ENCODE data around the gene HLX. TPM values are rescaled to one million over a fixed set of nuclear protein-coding genes. Genes with fewer than 3 reads are reported as not detected.

The HLX gene
- total RNA-seq, 2 experiments from 2014 or later = 0.27 to 0.39 TPM

DNA sequence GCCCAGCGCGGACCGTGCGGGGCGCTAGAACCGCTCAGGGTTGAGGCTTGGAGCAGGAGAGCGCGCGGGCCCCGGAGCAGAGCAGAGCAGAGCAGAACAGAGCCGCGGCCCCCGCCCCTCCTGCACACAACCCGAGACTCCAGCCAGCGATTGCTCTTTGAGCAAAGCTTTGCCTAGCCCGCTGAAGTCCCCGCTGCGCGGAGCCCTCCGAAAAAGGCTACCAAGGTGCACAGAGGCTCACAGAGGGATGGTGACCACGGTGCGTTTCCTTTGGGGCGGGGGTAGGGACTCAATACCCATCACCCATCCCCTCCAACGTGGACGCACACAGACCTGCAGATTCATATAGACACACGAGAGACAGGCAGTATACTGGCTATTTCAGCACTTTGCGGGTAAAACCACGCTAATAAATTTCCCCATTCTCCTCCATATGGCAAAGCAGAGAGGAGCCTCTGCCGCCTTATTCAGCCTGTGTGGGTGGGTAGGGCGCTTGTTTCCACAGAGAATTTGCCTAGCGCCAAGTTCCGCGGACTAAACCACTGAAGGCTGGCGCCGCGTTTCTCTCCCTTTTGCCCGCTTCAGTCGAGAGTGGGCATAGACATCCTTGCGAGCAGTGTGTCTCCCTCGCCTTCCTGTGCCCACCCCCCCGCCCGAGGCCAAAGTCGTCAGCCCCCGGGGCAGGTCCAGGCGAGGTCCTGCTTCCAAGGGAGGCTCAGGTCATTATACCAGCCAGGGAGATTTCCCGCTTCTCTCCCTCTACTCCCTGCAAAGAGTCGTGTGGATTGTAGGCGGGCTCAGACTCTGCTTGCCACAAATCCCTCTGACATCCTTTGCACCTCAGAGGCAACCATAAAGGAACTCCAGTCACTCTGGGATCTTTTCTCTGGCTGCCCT is 8.5 kb downstream of the HLX start:
- H3K4me3 ChIP-seq (ENCODE audit: low read length) = no peak overlapping the region
- H3K27me3 Mint-ChIP-seq = peaks cover 93% of the 10 kb centered on the region
- peaks cover 61 to 73% of the 10 kb centered on the region in 2 experiments for H3K27me3 ChIP-seq (ENCODE audit: control insufficient read depth in 1 of 2, insufficient read depth in 2 of 2, low read length in 2 of 2)
- H3K36me3 ChIP-seq (ENCODE audit: insufficient read depth, low read length) = no peaks in the 10 kb centered on the region
- H3K9me3 ChIP-seq (ENCODE audit: control insufficient read depth in 1 of 2, insufficient read depth in 1 of 2, low read length in 2 of 2) = peaks cover 0 to 32% of the 10 kb centered on the region in 2 experiments
- intact Hi-C loops (cut with DNase I, micrococcal nuclease) = no loop called here
- no peaks in the 10 kb centered on the region for H3K4me1 ChIP-seq (ENCODE audit: insufficient read depth, low read length)
- H3K27ac Mint-ChIP-seq = no peak overlapping the region
- H3K4me3 Mint-ChIP-seq = no peak overlapping the region
- ChIA-PET POLR2A (no interaction called here), CTCF (no interaction called here)
- no peaks in the 10 kb centered on the region for H3K36me3 Mint-ChIP-seq (ENCODE audit: low read depth)
- TF ChIP-seq, protein P1, sequence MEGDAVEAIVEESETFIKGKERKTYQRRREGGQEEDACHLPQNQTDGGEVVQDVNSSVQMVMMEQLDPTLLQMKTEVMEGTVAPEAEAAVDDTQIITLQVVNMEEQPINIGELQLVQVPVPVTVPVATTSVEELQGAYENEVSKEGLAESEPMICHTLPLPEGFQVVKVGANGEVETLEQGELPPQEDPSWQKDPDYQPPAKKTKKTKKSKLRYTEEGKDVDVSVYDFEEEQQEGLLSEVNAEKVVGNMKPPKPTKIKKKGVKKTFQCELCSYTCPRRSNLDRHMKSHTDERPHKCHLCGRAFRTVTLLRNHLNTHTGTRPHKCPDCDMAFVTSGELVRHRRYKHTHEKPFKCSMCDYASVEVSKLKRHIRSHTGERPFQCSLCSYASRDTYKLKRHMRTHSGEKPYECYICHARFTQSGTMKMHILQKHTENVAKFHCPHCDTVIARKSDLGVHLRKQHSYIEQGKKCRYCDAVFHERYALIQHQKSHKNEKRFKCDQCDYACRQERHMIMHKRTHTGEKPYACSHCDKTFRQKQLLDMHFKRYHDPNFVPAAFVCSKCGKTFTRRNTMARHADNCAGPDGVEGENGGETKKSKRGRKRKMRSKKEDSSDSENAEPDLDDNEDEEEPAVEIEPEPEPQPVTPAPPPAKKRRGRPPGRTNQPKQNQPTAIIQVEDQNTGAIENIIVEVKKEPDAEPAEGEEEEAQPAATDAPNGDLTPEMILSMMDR (IDR thresholded peaks at IDR 0.05) = no peak
- H3K27ac ChIP-seq (ENCODE audit: low read depth in 1 of 2, low read length in 2 of 2) = no peak overlapping the region
- DNase-seq (no peak), ATAC-seq (ENCODE audit: poor library complexity) (no peak)
- no peaks in the 10 kb centered on the region for H3K4me1 Mint-ChIP-seq (ENCODE audit: low read depth)
- no peaks in the 10 kb centered on the region for H3K9me3 Mint-ChIP-seq

DNA sequence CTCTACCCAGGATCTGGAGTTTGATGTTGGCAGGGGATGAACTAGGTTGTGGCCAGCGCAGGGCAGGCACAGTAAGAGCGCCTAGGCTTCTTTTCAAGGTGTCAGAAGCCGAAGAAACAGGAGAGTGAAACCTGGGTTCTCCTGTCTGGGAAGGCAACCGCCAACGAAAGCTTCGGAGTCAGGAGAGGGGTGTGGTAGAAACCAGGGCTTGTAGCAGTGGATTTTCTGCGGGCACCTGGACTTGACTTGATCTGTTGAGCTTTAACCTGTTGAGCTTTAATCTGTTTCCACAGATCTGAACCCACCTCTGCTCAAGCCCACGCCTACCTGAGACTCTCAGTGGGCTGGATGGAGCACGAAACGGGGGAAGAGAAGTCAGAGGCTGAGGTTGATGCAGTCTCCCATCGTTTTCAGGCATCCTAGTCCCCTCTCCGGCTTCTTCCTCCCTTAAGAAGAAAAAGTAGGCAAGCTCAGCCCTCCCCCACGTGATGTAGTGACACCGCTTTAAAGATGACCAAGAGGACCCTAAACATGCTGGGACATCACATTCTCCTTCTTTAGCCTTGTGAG is 9.3 kb downstream of the HLX start:
- ATAC-seq (ENCODE audit: poor library complexity) (no peak), DNase-seq (no peak)
- no peak overlapping the region for H3K4me3 Mint-ChIP-seq
- peaks cover 63 to 75% of the 10 kb centered on the region in 2 experiments for H3K27me3 ChIP-seq (ENCODE audit: control insufficient read depth in 1 of 2, insufficient read depth in 2 of 2, low read length in 2 of 2)
- TF ChIP-seq, protein P1 (IDR thresholded peaks at IDR 0.05) = no peak
- H3K4me1 ChIP-seq (ENCODE audit: insufficient read depth, low read length) = no peaks in the 10 kb centered on the region
- ChIA-PET POLR2A (no interaction called here), CTCF (no interaction called here)
- peaks cover 0 to 32% of the 10 kb centered on the region in 2 experiments for H3K9me3 ChIP-seq (ENCODE audit: control insufficient read depth in 1 of 2, insufficient read depth in 1 of 2, low read length in 2 of 2)
- intact Hi-C loops (cut with DNase I, micrococcal nuclease) = no loop called here
- H3K27me3 Mint-ChIP-seq = peaks cover 94% of the 10 kb centered on the region
- H3K36me3 Mint-ChIP-seq (ENCODE audit: low read depth) = no peaks in the 10 kb centered on the region
- no peaks in the 10 kb centered on the region for H3K36me3 ChIP-seq (ENCODE audit: insufficient read depth, low read length)
- H3K9me3 Mint-ChIP-seq = no peaks in the 10 kb centered on the region
- H3K27ac ChIP-seq (ENCODE audit: low read depth in 1 of 2, low read length in 2 of 2) = no peak overlapping the region
- H3K27ac Mint-ChIP-seq = no peak overlapping the region
- H3K4me3 ChIP-seq (ENCODE audit: low read length) = no peak overlapping the region
- peaks cover 6% of the 10 kb centered on the region for H3K4me1 Mint-ChIP-seq (ENCODE audit: low read depth)

DNA sequence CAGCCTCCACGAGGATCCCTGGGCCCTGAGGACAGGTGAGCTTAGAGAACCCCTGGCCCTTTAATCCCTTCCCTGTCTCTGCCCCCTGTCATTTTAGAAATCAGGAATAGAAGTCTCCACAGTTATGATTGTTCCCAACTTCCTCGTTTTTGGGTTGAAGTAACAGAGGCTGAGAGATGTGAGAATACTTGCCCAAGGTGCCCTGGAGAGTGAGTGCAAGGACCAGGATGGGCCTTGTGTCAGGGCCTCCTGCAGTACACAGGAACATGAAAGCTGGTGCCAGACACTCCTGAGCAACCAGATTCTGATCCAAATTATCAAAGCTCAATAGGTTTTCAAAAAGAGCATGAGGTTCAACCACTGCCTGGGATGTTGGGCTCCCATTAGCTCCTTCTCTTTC is 10.1 kb downstream of the HLX start:
- H3K4me3 ChIP-seq (ENCODE audit: low read length) = no peak overlapping the region
- peaks cover 68 to 81% of the 10 kb centered on the region in 2 experiments for H3K27me3 ChIP-seq (ENCODE audit: control insufficient read depth in 1 of 2, insufficient read depth in 2 of 2, low read length in 2 of 2)
- intact Hi-C loops (cut with DNase I, micrococcal nuclease) = no loop called here
- peaks cover 11% of the 10 kb centered on the region for H3K4me1 Mint-ChIP-seq (ENCODE audit: low read depth)
- ATAC-seq (ENCODE audit: poor library complexity) (no peak), DNase-seq (no peak)
- H3K36me3 Mint-ChIP-seq (ENCODE audit: low read depth) = no peaks in the 10 kb centered on the region
- H3K27ac ChIP-seq (ENCODE audit: low read depth in 1 of 2, low read length in 2 of 2) = no peak overlapping the region
- H3K4me3 Mint-ChIP-seq = no peak overlapping the region
- POLR2A ChIA-PET = no interaction called here
- peaks cover 93% of the 10 kb centered on the region for H3K27me3 Mint-ChIP-seq
- no peaks in the 10 kb centered on the region for H3K36me3 ChIP-seq (ENCODE audit: insufficient read depth, low read length)
- H3K9me3 ChIP-seq (ENCODE audit: control insufficient read depth in 1 of 2, insufficient read depth in 1 of 2, low read length in 2 of 2) = peaks cover 0 to 32% of the 10 kb centered on the region in 2 experiments
- H3K9me3 Mint-ChIP-seq = no peaks in the 10 kb centered on the region
- H3K27ac Mint-ChIP-seq = no peak overlapping the region
- CTCF ChIA-PET = no interaction called here
- H3K4me1 ChIP-seq (ENCODE audit: insufficient read depth, low read length) = no peaks in the 10 kb centered on the region
- TF ChIP-seq, protein P1 (IDR thresholded peaks at IDR 0.05) = no peak
